Esophagus muscularis mucosa (tissue), 3 donors: ENCODE measurements around the gene CNGA3.
"Not testable (repeated sequence)": the region's sequence is repeated elsewhere in the genome, so short reads cannot be mapped to it uniquely, and the experiment has no call there.

Experiments used
- POLR2A ChIP-seq: fragments of 450-650 bp; IDR thresholded peaks from one replicate; pipeline ENCODE4 v1.6.1; 2017; ENCODE audit warnings: antibody characterized with exemption, moderate library complexity, mild to moderate bottlenecking, low read depth
- TF ChIP-seq, protein P1 (sequence below), 3 experiments: fragments of 200-600 bp in 2 of 3; fragments of 450-650 bp in 1 of 3; sonication (generic) in 2 of 3; IDR thresholded peaks; one replicate each; pipeline ENCODE4 v1.5.1; 2017 to 2019; ENCODE audit warnings: antibody characterized with exemption in 3 of 3, mild to moderate bottlenecking in 2 of 3, moderate library complexity in 1 of 3

DNA sequence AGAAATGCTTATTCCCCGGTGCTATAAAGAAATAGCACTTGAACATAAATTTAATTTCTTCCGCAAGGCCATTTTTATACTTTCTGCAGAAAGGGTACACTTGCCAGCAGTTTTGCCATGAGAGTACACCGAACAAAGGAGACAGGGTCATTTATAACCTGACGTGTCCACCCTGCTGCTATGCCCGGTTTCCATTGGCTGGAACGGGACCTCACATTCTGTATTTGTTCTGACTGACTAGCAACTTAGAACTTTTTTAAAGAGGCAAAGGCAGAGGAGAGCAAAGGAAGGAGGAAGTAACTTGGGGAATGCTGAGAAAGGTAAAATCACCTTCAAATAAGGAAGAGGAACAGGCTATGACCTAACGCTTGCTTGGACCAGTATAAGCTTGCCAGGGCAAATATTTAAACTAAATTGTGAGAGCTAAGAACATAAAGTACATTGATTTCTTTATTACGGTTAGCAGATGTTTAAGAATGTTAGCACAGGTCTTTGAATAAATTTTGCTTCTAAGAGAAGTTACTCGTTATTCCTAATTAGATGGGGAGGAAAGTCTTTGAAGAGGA is 39.0 kb upstream of the CNGA3 start:
- TF ChIP-seq, protein P1, sequence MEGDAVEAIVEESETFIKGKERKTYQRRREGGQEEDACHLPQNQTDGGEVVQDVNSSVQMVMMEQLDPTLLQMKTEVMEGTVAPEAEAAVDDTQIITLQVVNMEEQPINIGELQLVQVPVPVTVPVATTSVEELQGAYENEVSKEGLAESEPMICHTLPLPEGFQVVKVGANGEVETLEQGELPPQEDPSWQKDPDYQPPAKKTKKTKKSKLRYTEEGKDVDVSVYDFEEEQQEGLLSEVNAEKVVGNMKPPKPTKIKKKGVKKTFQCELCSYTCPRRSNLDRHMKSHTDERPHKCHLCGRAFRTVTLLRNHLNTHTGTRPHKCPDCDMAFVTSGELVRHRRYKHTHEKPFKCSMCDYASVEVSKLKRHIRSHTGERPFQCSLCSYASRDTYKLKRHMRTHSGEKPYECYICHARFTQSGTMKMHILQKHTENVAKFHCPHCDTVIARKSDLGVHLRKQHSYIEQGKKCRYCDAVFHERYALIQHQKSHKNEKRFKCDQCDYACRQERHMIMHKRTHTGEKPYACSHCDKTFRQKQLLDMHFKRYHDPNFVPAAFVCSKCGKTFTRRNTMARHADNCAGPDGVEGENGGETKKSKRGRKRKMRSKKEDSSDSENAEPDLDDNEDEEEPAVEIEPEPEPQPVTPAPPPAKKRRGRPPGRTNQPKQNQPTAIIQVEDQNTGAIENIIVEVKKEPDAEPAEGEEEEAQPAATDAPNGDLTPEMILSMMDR (IDR thresholded peaks at IDR 0.05): not testable (repeated sequence)
- TF ChIP-seq POLR2A: not testable (repeated sequence)
